HUES6 (cell line): ENCODE results near the gene UBE4B.

ENCODE experiments used
- H3K27ac ChIP-seq: 2 replicates; pipeline ENCODE4 v1.7.0; 2013; ENCODE audit warnings: low read depth, mild to moderate bottlenecking, low read length, inconsistent platforms
- H3K27me3 ChIP-seq: 2 replicates; pipeline ENCODE4 v1.6.1; 2013; ENCODE audit warnings: low read length; ENCODE audit not compliant: control insufficient read depth, insufficient read depth
- H3K36me3 ChIP-seq: 2 replicates; pipeline ENCODE4 v1.6.1; 2013; ENCODE audit warnings: low read length; ENCODE audit not compliant: control insufficient read depth, insufficient read depth
- H3K4me1 ChIP-seq: 2 replicates; pipeline ENCODE4 v1.6.1; 2013; ENCODE audit warnings: low read length; ENCODE audit not compliant: control insufficient read depth, insufficient read depth
- H3K4me3 ChIP-seq: 2 replicates; pipeline ENCODE4 v1.5.1; 2013; ENCODE audit warnings: low read depth, low read length
- H3K9ac ChIP-seq: one replicate; pipeline ENCODE4 v1.6.1; 2013; ENCODE audit warnings: mild to moderate bottlenecking, low read length
- H3K9me3 ChIP-seq: 2 replicates; pipeline ENCODE4 v1.6.1; 2013; ENCODE audit warnings: low read depth, low read length; ENCODE audit not compliant: control insufficient read depth, insufficient read depth

UBE4B gene

GRCh38 chr1:10074059-10074851, 41.5 kb downstream of the UBE4B start:
- Histone ChIP-seq H3K27ac (no peak overlapping the region), H3K4me3 (no peak overlapping the region), H3K27me3 (no peaks in the 10 kb centered on the region), H3K36me3 (peaks cover 2% of the 10 kb centered on the region), H3K4me1 (peaks cover 9% of the 10 kb centered on the region; the same call in 1 of the 2 replicates), H3K9ac (no peak overlapping the region), H3K9me3 (no peaks in the 10 kb centered on the region)

- no peak overlapping the region for H3K27ac ChIP-seq
- peaks cover 9% of the 10 kb centered on the region; the same call in 1 of the 2 replicates for H3K4me1 ChIP-seq
- H3K36me3 ChIP-seq, result peaks cover 8% of the 10 kb centered on the region
- no peak overlapping the region for H3K4me3 ChIP-seq
- no peaks in the 10 kb centered on the region for H3K9me3 ChIP-seq
- H3K27me3 ChIP-seq, result no peaks in the 10 kb centered on the region
- H3K9ac ChIP-seq, result no peak overlapping the region
Measured at GRCh38 chr1:10074852-10075730, 42.3 kb downstream of the UBE4B start.

GRCh38 chr1:10075732-10076131, 43.0 kb downstream of the UBE4B start:
- no peaks in the 10 kb centered on the region for H3K27me3 ChIP-seq
- H3K9me3 ChIP-seq, result no peaks in the 10 kb centered on the region
- peaks cover 9% of the 10 kb centered on the region; the same call in 1 of the 2 replicates for H3K4me1 ChIP-seq
- no peak overlapping the region for H3K27ac ChIP-seq
- no peak overlapping the region for H3K9ac ChIP-seq
- H3K4me3 ChIP-seq, result no peak overlapping the region
- peaks cover 12% of the 10 kb centered on the region for H3K36me3 ChIP-seq

GRCh38 chr1:10078494-10078893, 45.7 kb downstream of the UBE4B start:
- Histone ChIP-seq H3K9ac (no peak overlapping the region), H3K4me1 (no peaks in the 10 kb centered on the region)

GRCh38 chr1:10080523-10080922, 47.8 kb downstream of the UBE4B start:
- Histone ChIP-seq H3K9ac (no peak overlapping the region), H3K4me1 (no peaks in the 10 kb centered on the region), H3K9me3 (no peaks in the 10 kb centered on the region), H3K36me3 (peaks cover 11% of the 10 kb centered on the region), H3K27ac (no peak overlapping the region), H3K27me3 (no peaks in the 10 kb centered on the region), H3K4me3 (no peak overlapping the region)

More at GRCh38 chr1:10078494-10078893, 45.7 kb downstream of the UBE4B start:
- Histone ChIP-seq H3K9me3 (no peaks in the 10 kb centered on the region), H3K27me3 (no peaks in the 10 kb centered on the region), H3K4me3 (no peak overlapping the region), H3K36me3 (peaks cover 11% of the 10 kb centered on the region), H3K27ac (no peak overlapping the region)

- H3K36me3 ChIP-seq, result peaks cover 11% of the 10 kb centered on the region
- no peak overlapping the region for H3K27ac ChIP-seq
- no peaks in the 10 kb centered on the region for H3K27me3 ChIP-seq
- no peaks in the 10 kb centered on the region for H3K9me3 ChIP-seq
- no peak overlapping the region for H3K9ac ChIP-seq
- no peak overlapping the region for H3K4me3 ChIP-seq
- no peaks in the 10 kb centered on the region for H3K4me1 ChIP-seq
Measured at GRCh38 chr1:10082785-10083479, 50.2 kb downstream of the UBE4B start.

GRCh38 chr1:10084045-10084444, 51.3 kb downstream of the UBE4B start:
- Histone ChIP-seq H3K9me3 (no peaks in the 10 kb centered on the region), H3K4me3 (no peak overlapping the region), H3K27me3 (no peaks in the 10 kb centered on the region), H3K4me1 (no peaks in the 10 kb centered on the region), H3K9ac (no peak overlapping the region), H3K27ac (no peak overlapping the region), H3K36me3 (peaks cover 11% of the 10 kb centered on the region)

- Histone ChIP-seq H3K4me3 (no peak overlapping the region), H3K36me3 (peaks cover 5% of the 10 kb centered on the region), H3K27me3 (no peaks in the 10 kb centered on the region), H3K9me3 (no peaks in the 10 kb centered on the region), H3K4me1 (no peaks in the 10 kb centered on the region), H3K9ac (no peak overlapping the region), H3K27ac (no peak overlapping the region)
Measured at GRCh38 chr1:10085076-10085475, 52.3 kb downstream of the UBE4B start.

- Histone ChIP-seq H3K36me3 (no peaks in the 10 kb centered on the region), H3K27ac (no peak overlapping the region), H3K4me1 (no peaks in the 10 kb centered on the region), H3K9ac (no peak overlapping the region), H3K4me3 (no peak overlapping the region), H3K9me3 (no peaks in the 10 kb centered on the region), H3K27me3 (no peaks in the 10 kb centered on the region)
Measured at GRCh38 chr1:10087210-10087609, 54.5 kb downstream of the UBE4B start.

GRCh38 chr1:10101929-10102328, 69.2 kb downstream of the UBE4B start:
- peaks cover 48% of the 10 kb centered on the region for H3K36me3 ChIP-seq
- H3K27me3 ChIP-seq, result no peaks in the 10 kb centered on the region
- H3K9ac ChIP-seq, result no peak overlapping the region
- no peaks in the 10 kb centered on the region for H3K4me1 ChIP-seq
- no peaks in the 10 kb centered on the region for H3K9me3 ChIP-seq
- no peak overlapping the region for H3K4me3 ChIP-seq
- H3K27ac ChIP-seq, result no peak overlapping the region
